Chondrocyte (in vitro differentiated cells): ENCODE data around the gene HPN. TPM values are rescaled to one million over a fixed set of nuclear protein-coding genes. Genes with fewer than 3 reads are reported as not detected.

Experiments
- DNase-seq: peaks from one replicate; pipeline ENCODE4 v3.0.0; 2021; ENCODE audit warnings: mixed read lengths, low spot score
- H3K27ac Mint-ChIP-seq: one replicate; pipeline ENCODE4 v1.8.0; 2021; ENCODE audit warnings: mild to moderate bottlenecking, moderate library complexity, mixed read lengths; ENCODE audit not compliant: unreplicated experiment
- H3K27me3 Mint-ChIP-seq: 2 replicates; pipeline ENCODE4 v1.8.0; 2021; ENCODE audit warnings: low read depth, mixed read lengths
- H3K36me3 Mint-ChIP-seq: 2 replicates; pipeline ENCODE4 v1.8.0; 2021; ENCODE audit warnings: low read depth, mixed read lengths
- H3K4me1 Mint-ChIP-seq: 2 replicates; pipeline ENCODE4 v1.8.0; 2021; ENCODE audit warnings: low read depth, mild to moderate bottlenecking, mixed read lengths
- H3K4me3 Mint-ChIP-seq: one replicate; pipeline ENCODE4 v1.8.0; 2021; ENCODE audit warnings: mild to moderate bottlenecking, moderate library complexity, mixed read lengths; ENCODE audit not compliant: unreplicated experiment
- H3K9me3 Mint-ChIP-seq: 2 replicates; pipeline ENCODE4 v1.8.0; 2021; ENCODE audit warnings: low read depth, mixed read lengths
- CTCF ChIP-seq: fragments of 200-600 bp; sonication (generic); IDR thresholded peaks from 2 replicates; pipeline ENCODE4 v1.5.0; 2021; ENCODE audit warnings: antibody characterized with exemption, mild to moderate bottlenecking, moderate library complexity
- total RNA-seq: library from RNA; stranded (reverse); gene quantifications from 3 replicates; pipeline ENCODE4 v1.2.1, GENCODE V29; 2021

HPN gene
- total RNA-seq, 1 donor from 2014 or later = not detected

DNA sequence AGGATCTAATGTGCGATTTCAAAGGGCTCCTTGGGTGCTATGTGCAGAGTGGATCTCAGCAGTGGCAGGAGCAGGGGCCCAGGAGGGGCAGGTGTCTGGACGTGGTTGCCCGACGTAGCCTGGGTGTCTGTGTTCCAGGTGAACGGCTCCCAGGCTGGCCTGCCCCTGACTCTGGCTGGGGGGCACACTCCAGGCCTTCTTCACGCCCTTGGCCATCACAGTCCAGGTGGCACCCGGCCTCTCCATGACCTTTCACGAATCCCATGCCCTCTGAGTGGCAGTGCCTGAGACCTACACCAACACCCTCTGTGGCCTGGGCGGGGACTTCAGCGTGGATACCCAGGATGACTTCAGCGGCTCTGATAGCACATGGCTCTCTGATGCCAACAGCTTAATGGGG, 62.8 kb downstream of the HPN start:
- no peak for DNase-seq
- H3K4me3 Mint-ChIP-seq = no peak overlapping the region
- no peaks in the 10 kb centered on the region for H3K36me3 Mint-ChIP-seq
- no peak overlapping the region for H3K27ac Mint-ChIP-seq
- no peak for TF ChIP-seq CTCF
- H3K27me3 Mint-ChIP-seq = peaks cover 3% of the 10 kb centered on the region
- no peaks in the 10 kb centered on the region for H3K9me3 Mint-ChIP-seq
- H3K4me1 Mint-ChIP-seq = no peaks in the 10 kb centered on the region

DNA sequence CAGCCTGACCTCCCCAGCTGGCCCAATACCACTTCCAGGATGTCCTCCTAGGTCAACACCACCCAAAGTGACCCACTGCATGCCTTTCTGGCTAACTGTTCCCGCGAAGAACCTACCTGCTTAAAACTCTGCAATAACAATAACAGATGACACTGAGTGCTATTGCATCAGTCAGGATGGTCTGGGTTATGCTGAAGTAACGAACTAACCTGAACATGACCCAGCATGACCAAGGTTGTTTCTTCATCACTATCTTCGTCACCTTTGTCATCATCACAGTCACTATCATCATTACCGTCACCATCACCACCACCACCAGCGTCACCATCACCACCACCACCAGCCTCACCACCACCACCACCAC, 63.5 kb downstream of the HPN start:
- H3K9me3 Mint-ChIP-seq = no peaks in the 10 kb centered on the region
- no peak overlapping the region for H3K27ac Mint-ChIP-seq
- H3K4me3 Mint-ChIP-seq = no peak overlapping the region
- no peaks in the 10 kb centered on the region for H3K36me3 Mint-ChIP-seq
- no peak for TF ChIP-seq CTCF
- no peak for DNase-seq
- H3K27me3 Mint-ChIP-seq = peaks cover 3% of the 10 kb centered on the region
- H3K4me1 Mint-ChIP-seq = no peaks in the 10 kb centered on the region

GRCh38 chr19:35105411-35106290, 64.1 kb downstream of the HPN start:
- no peak for DNase-seq
- no peak for TF ChIP-seq CTCF
- no peaks in the 10 kb centered on the region for H3K36me3 Mint-ChIP-seq
- H3K27ac Mint-ChIP-seq = no peak overlapping the region
- peaks cover 3% of the 10 kb centered on the region for H3K27me3 Mint-ChIP-seq
- no peak overlapping the region for H3K4me3 Mint-ChIP-seq
- H3K9me3 Mint-ChIP-seq = no peaks in the 10 kb centered on the region
- no peaks in the 10 kb centered on the region for H3K4me1 Mint-ChIP-seq

- no peak overlapping the region for H3K27ac Mint-ChIP-seq
- no peak for TF ChIP-seq CTCF
- H3K36me3 Mint-ChIP-seq = no peaks in the 10 kb centered on the region
- H3K27me3 Mint-ChIP-seq = peaks cover 3% of the 10 kb centered on the region
- no peaks in the 10 kb centered on the region for H3K9me3 Mint-ChIP-seq
- H3K4me3 Mint-ChIP-seq = no peak overlapping the region
- no peak for DNase-seq
- no peaks in the 10 kb centered on the region for H3K4me1 Mint-ChIP-seq
These were observed 64.7 kb downstream of the HPN start for GRCh38 chr19:35106291-35106583.

DNA sequence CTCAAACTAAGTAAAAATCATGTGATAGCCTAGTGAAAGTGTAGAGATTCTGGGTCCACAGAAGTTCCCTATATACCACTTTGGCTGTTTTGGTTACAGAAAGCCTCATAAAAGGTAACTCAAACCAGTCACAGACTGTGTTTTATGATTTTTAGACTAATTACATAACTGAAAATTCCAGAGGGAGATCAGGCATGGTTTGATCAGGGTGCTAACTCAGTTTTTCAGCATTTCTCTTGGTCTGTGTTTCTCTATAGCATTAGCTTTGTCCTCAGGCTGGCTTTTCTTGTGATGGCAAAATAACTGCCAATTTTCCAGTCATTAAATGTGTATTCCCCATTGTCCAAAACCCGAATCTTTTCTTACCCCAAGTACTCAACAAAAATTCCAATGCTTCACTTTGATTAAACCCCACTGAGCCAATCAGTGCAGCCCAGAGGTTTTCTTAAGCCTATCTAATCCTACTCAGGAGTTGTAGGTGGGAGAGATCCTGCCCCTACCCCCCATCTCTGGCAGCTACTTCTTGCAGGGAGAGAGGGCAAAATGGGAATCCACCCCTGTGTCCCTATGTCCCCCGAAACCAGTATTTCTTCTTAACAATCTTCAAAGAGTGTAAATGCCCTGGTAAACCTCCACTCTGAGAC, 65.5 kb downstream of the HPN start:
- DNase-seq = no peak
- H3K4me3 Mint-ChIP-seq = no peak overlapping the region

More for the DNA sequence above, 65.5 kb downstream of the HPN start:
- Mint-ChIP-seq H3K27ac (no peak overlapping the region), H3K27me3 (peaks cover 5% of the 10 kb centered on the region), H3K4me1 (no peaks in the 10 kb centered on the region), H3K36me3 (no peaks in the 10 kb centered on the region), H3K9me3 (no peaks in the 10 kb centered on the region)
- no peak for TF ChIP-seq CTCF
